UCSD-AML1 (cell line): ENCODE measurements around the gene PKN1.

Source experiments
- DNase-seq: peaks from one replicate; lab custom pipeline; 2025; ENCODE audit not compliant: unreplicated experiment; lab: John Stamatoyannopoulos, UW

The PKN1 gene

DNA sequence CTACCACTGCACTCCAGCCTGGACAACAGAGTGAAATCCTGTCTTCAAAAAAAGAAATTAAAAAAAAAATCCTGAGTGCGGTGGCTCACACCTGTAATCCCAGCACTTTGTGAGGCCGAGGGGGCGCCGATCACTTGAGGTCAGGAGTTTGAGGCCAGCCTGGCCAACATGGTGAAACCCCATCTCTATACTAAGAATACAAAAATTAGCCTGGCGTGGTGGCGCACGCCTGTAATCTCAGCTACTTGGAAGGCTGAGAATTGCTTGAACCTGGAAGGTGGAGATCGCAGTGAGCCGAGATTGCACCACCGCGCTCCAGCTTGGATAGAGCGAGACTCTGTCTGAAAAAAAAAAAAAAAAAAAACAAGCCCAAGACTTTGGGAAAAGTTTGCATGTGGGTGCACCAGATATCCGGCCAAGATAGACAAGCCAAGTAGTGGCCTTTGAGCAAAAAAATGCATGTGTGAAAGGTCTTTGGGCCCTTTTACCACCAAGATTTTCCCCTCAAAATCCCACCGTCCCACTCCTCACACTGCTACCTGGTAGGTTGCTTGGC, 79.4 kb downstream of the PKN1 start:
- DNase-seq, result no peak

GRCh38 chr19:14514215-14514863, 81.2 kb downstream of the PKN1 start:
- DNase-seq, result no peak

DNA sequence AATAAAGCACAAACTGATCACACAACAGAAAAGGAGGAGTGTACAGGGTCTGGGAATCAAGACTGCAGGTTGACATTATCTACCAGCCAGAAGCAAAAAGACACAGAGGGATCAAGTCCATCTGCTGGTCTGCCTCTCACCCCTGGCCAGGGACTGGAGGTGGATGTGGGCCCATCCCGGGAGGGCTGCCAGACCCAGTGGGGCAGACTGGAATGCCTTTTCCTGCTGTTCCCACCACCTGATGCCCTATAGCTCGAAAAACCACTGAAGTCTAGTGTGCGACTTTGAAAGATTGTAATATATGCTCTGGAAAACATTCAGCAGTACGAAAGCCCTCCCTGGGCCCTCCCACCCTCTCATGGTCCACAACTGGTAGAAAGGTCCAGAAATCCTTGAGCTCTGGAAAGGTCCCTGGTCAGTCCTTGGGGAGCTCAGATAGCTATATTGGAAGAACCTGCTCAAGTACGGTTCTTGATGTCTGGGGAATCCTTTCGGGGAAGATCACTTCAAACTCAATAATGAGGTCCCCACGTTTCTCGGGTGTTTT, 82.5 kb downstream of the PKN1 start:
- DNase-seq, result no peak

GRCh38 chr19:14516048-14516534, 83.0 kb downstream of the PKN1 start:
- DNase-seq, result no peak

DNA sequence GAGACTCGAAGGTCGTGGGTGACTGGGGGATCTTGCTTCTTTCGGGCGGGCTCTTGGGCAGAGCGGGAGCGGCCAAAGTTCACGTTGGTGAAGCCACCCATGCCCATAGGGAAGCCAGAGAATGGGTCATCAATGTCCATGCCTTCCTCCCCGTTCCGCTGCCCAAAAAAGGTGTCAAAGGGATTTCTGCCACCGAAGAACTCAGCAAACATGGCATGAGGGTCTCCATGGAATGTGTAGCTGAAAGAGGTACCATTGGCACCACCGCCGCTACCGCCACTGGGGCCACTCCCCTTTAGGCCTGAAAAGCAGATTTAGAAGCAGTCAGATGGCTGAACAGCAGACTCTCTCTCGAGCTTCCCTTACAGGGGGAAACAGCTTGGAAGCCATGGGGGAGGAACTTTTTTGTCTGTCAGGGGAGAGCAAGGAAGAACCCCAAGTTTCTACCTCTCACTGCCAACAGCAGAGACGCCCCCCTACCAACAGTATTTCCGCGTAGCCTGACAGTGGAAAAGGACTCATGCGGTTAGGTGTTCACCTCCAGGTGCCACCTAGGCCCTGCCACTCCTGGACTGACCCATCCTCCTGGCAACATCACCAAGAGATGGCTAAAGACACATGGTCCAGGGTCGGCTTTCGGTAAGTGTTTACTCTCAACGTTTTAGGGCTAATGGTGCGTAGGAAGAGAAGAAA, 83.8 kb downstream of the PKN1 start:
- no peak for DNase-seq

GRCh38 chr19:14517446-14517839, 84.3 kb downstream of the PKN1 start:
- DNase-seq, result no peak

GRCh38 chr19:14517840-14518505, 84.9 kb downstream of the PKN1 start, which contains the start of gene DNAJB1:
Gene DNAJB1, minus strand, starts transcription at chr19:14518397. Its CDS starts 48 bp downstream, at chr19:14518349.
- peak; percentile 82 for DNase-seq

DNA sequence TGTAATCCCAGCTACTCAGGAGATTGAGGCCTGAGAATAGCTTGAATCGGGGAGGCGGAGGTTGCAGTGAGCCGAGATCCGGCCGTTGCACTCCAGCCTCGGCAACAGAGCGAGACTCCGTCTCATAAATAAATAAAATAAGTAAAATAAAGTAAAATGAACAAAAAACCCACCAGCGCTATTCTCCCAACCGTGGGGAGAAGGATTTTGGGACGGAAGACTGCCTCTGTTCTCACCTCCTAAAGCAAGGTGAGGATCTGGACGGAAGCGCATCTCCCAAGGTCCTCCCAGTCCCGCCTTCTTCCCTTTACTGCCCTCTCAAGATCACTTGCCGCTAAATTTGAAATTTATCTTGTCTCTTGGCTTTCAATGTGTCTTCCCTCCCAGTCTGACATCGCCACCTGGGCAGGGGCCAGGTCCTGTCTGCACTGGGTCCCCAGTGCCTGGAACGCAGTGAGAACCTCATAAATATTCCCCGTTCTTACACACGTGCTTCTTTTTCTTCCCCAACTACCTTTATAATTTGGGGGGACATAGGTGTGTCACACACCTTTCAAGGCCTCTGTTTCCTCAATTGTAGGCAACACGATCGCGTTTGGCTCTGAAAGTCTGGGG, 86.2 kb downstream of the PKN1 start:
- no peak for DNase-seq

- no peak for DNase-seq
Measured at GRCh38 chr19:14519860-14520407, 86.8 kb downstream of the PKN1 start.

DNA sequence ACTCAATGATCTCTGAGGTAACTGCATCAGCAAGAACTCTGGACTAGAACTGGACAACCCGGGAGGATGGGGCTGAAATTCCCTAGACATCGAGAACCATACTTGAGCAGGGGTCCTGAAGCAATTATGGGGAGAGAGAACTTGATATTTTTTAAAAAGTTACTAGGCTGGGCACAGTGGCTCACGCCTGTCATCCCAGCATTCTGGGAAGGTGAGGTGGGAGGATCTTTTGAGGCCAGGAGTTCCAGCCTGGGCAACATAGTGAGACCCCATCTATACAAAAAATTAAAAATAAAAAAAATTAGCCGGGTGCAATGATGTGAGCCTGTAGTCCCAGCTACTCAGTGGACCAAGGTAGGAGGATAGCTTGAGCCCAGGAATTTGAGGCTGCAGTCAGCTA, 87.4 kb downstream of the PKN1 start:
- DNase-seq, result no peak
